Nucleus accumbens (tissue), 56 donors: ENCODE measurements around the gene NOS3.
"Not testable (repeated sequence)": the region's sequence is repeated elsewhere in the genome, so short reads cannot be mapped to it uniquely, and the experiment has no call there.

ENCODE experiments used
- DNase-seq, 56 donors: peaks; one replicate each; lab custom pipeline; 2025; lab: John Stamatoyannopoulos, UW

The NOS3 gene

DNA sequence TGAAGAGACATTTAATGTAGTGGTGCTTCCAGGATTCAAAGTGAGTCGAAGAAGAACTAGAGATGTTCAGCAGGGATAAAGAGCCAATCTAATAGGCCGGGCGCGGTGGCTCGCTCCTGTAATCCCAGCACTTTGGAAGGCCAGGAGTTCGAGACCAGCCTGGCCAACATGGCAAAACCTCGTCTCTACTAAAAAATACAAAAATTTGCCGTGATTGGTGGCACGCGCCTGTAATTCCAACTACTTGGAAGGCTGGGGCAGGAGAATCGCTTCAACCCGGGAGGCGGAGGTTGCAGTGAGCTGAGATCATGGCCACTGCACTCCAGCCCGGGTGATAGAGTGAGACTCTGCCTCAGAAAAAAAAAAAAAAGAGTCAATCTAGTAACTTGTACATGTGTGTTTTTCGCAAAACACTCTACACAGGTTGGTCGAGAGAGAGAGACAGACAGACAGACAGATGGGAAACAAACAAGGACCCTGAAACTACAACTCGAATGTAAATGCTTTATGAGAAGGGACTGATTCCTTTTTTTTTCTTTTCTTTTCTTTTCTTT lies 38.2 kb downstream of the NOS3 start:
- no peak for DNase-seq

DNA sequence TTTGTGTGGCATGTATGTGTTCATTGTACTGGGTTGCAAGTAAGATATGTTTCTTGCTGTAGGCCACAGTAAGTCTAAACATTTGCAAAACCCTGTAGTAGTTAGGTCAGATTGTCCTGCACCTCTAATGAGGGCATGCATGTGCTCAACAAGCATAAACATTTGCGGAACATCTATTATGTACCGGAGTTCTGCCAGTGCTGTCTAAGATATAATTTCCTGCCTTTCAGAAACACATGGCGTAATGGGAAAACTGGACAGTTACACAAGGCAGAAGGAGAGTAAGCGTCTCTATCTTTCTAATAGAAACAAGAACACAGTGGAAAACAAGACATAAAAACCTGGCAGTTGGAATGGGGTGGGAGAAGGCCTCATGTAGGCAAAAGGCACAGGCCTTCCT lies 40.2 kb downstream of the NOS3 start:
- no peak for DNase-seq

DNA sequence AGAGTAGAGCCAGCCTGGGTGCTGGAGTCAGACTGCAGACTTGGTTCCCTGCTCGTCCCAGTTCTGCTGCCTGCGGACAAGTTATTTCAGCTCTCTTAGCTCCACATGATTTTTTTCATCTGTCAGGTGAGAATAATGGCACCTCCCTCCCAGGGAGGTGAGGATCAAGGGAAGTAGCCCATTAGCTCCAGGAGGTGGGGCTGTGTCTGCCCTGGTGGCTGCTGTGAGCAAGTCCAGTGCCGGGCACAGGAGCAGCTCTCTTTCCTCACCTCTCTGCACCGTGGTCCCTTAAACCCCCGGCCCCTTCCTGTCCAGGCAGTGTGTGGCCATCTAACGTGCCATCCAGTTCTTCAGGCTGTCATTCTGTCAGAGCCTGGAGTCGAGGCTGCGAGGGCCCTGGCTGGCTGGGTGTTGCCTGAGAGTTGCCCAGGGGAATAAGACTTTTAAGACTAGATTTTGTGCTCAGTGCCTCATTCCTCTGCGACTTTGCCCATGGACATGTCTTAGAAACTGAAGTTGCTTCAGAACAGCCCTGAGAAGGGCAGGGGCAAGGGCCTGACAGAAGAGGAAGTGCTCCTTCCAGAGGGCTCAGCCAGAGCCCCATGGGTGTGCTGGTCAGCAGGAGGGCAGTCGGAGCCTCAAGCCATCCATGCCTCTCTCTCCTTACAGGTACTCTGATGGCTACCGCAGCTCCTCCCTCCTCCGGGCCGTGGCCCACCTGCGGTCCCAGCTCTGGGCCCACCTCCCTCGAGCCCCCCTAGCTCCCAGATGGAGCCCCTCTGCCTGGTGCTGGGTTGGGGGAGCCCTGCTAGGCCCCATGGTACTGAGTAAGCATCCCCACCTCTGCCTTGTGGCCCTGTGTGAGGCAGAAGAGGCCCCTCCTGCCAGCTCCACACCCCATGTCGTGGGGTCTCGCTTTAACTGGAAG lies 42.4 kb downstream of the NOS3 start:
- DNase-seq = no peak

- no peak for DNase-seq
These were observed 43.0 kb downstream of the NOS3 start for GRCh38 chr7:151033864-151034249.

- no peak for DNase-seq
These were observed 43.7 kb downstream of the NOS3 start for GRCh38 chr7:151034312-151035025.

DNA sequence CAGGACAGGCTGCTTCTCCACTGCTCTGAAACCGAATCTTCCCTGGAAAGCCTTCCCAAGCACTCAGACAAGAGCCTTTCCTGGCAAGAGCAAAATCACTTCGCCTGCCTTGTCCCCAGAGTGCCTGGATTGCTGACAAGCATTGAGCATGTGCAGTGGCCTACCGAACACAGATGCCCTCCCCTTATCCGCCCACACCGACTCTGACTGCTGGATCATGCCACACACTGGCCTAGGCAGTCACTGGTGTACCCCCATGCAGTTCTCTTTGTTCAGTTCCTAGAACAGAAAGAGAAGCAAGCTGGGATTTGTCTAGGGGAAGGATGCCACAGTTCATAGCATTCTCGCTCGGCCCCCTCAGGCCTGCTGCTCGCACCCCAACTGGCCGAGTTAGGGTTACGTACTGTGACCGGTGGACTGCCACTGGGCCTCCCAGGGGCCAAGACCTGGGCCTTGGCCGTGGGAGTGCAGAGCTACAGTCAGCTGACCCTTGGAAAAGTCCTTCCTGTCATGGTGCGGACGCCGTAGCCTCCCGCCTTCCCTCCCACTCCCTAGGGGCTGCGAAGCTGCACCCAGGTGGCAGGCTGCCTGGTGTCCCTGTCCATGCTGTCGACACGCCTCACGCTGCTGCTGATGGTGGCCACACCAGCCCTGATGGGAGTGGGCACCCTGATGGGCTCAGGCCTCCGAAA lies 44.4 kb downstream of the NOS3 start:
- peak in 13 of 56 donors; percentile 10 to 46 (median 27) for DNase-seq

- no peak for DNase-seq
These were observed 45.1 kb downstream of the NOS3 start for GRCh38 chr7:151035902-151036301.

DNA sequence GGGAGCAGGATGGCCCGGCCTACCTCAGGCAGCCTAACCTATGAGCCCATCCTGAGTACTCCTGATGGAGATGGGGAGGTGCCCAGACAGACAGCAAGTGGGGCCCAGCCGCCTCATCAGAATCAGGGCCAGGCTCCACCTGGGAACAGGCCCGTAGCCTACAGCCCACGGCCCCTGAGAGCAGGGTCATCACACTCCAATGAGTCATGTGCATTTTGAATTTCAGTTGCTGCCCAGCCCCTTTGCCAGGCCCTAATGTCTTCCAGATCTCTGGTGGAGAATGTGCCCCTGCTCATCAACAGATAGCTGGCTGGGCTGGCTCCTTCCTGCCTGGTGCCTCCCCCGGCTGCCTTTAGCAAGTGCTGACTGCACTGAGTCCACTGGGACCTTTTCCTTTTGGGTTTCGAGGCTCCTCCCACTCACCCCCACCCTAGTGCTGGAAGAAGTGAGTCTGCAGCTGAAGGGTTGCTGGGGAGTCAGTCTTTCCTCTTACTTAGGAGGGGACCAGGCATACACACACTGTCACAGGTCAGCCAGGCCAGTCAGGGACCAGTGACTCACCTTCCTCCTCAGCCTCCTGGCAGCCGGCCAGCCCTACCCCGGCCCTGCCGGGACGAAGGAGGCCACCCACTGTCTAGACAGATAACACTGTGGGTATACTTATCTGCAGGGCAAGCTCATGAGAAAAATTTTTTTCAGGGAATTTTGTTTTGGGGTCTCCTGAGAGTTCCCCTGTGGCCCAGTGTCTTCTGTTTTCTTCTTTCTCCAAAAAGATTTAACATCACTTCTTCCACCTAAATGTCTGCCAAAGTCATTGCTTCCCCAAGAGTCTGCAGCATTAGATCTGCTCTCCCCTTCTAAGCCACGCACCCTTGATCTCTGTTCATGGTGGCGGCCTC lies 48.4 kb downstream of the NOS3 start:
- DNase-seq = peak in 3 of 56 donors; percentile 13 to 38 (median 27)

GRCh38 chr7:151039850-151040548 lies 49.2 kb downstream of the NOS3 start:
- no peak for DNase-seq

DNA sequence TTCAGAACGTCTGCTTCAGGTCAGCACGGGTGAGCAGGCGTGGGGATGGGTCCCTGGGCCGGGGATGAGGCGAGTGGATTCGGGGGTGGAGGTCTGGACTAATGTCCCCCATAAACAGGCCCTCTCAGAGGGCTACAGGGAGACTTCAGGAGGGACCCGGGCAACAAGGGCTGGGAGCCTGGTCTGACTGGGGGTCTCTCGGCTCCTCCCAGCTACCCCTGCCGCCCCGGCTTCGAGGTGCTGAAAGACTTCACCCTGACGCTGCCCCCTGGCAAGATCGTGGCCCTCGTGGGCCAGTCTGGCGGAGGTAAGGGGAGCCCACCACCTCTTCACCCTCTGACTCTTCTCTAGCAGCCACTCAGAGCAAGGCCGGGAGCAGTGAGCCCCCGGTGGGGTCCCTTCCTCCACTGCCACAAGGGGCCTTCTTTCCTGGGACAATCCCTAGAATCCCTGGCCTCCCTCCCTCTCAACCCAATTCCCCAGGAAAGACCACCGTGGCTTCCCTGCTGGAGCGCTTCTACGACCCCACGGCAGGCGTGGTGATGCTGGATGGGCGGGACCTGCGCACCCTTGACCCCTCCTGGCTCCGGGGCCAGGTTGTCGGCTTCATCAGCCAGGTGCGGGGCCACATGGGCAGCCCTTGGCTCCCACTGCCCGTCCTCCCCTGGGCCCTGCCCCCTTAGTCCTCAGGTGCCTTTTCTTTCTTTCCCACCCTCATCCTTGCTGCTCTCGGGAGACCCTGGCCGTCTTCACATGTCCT lies 50.0 kb downstream of the NOS3 start:
- DNase-seq = no peak

DNA sequence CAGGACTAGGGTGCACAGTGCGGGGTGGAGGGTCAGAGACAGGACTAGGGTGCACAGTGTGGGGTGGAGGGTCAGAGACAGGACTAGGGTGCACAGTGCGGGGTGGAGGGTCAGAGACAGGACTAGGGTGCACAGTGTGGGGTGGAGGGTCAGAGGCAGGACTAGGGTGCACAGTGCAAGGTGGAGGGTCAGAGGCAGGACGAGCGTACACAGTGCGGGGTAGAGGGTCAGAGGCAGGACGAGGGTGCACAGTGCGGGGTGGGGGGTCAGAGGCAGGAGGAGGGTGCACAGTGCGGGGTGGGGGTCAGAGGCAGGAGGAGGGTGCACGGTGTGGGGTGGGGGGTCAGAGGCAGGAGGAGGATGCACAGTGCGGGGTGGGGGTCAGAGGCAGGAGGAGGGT lies 52.6 kb downstream of the NOS3 start:
- not testable (repeated sequence) for DNase-seq

DNA sequence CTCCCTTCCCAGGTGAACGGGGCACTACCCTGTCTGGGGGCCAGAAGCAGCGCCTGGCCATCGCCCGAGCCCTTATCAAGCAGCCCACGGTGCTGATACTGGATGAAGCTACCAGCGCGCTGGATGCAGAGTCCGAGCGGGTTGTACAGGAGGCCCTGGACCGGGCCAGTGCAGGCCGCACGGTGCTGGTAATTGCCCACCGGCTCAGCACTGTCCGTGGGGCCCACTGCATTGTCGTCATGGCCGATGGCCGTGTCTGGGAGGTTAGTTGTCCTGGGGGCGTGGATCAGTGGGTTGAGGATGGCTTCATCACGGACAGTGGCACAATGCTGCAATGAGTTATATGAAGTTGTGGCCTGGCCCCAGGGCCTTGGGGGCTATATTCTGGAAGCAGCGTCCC lies 53.1 kb downstream of the NOS3 start:
- no peak for DNase-seq

GRCh38 chr7:151045262-151045661 lies 54.4 kb downstream of the NOS3 start:
- no peak for DNase-seq

GRCh38 chr7:151045967-151046366 lies 55.1 kb downstream of the NOS3 start:
- DNase-seq = peak in 17 of 56 donors; percentile 8 to 62 (median 25)

DNA sequence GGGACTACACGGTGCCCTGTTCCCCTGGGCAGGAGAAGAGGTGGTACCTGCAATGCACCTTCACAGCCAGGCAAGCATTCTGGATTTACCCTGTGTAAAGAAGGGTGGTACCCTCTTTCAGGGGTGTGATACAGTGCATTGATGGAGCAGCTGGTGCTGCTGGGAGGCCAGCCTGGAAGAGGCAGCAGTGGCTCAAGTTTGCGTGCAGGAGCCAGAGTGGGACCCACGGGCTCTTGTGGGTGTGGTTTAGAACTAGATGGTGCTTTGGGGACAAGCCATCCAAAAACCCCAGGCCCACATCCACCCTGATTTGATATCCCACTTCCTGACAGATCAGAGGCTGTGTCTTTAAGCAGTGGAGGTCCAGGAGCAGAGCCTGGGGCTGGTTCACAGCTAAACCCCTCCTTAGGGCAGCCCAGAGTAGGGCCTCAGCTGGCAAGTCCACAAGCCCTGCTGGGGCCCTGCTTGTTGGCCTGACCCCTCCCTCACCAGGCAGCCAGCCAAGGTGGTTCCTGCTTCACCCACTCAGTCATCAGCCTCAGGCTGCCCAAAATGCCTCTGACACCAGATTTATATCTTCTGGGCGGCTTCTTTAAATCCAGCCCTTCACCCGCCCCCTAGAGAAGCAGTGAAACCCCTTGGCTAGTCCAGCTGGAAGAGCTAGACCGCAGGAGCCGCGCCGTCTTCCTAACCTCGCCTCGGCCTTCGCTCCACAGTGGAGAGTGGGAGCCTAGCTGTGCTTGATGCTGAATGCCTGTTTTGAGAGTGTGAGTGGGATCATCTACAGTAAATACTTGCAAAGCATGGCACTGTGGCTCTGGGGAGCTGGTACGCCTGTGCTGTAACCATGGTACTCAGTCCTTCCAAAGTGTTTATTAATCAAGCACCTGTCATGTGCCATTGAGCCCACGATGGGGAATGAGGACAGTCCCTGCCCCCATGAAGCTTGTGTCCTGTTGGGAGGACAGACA lies 56.1 kb downstream of the NOS3 start:
- DNase-seq = peak in 10 of 56 donors; percentile 9 to 53 (median 28)

- DNase-seq = peak in 1 of 56 donors; percentile 27
These were observed 57.4 kb downstream of the NOS3 start, which contains the start of gene ASIC3 for GRCh38 chr7:151047976-151048815. Gene ASIC3, plus strand, starts transcription at chr7:151048531. Its CDS starts 355 bp downstream, at chr7:151048886.
